Astrocyte (in vitro differentiated cells and primary cell): ENCODE data around the gene RSPH3. TPM values are rescaled to one million over a fixed set of nuclear protein-coding genes. Genes with fewer than 3 reads are reported as not detected.

Source experiments
- DNase-seq: peaks from one replicate; pipeline ENCODE4 v3.0.0-alpha.2; 2010; ENCODE audit warnings: low read depth
- FAIRE-seq: peaks from 2 replicates; lab custom pipeline; 2011; peaks lifted over from hg19 to GRCh38; lab: Jason Lieb, UNC
- H2AFZ ChIP-seq: 2 replicates; pipeline ENCODE4 v1.6.0; 2012; ENCODE audit warnings: low read depth, low read length, inconsistent platforms
- H3K27ac ChIP-seq: 2 replicates; pipeline ENCODE4 v1.5.1; 2011; ENCODE audit warnings: low read depth, low read length, inconsistent platforms
- H3K27me3 ChIP-seq: 2 replicates; pipeline ENCODE4 v1.6.0; 2011; ENCODE audit warnings: low read length, inconsistent platforms; ENCODE audit not compliant: insufficient read depth
- H3K36me3 ChIP-seq: 2 replicates; pipeline ENCODE4 v1.5.1; 2011; ENCODE audit warnings: low read length, inconsistent platforms; ENCODE audit not compliant: insufficient read depth
- H3K4me1 ChIP-seq: 2 replicates; pipeline ENCODE4 v1.5.1; 2011; ENCODE audit warnings: low read length, inconsistent platforms; ENCODE audit not compliant: insufficient read depth
- H3K4me2 ChIP-seq: 2 replicates; pipeline ENCODE4 v1.6.0; 2012; ENCODE audit warnings: low read length, inconsistent platforms
- H3K4me3 ChIP-seq: 2 replicates; pipeline ENCODE4 v1.5.1; 2011; ENCODE audit warnings: low read depth, mild to moderate bottlenecking, low read length, inconsistent platforms; ENCODE audit not compliant: insufficient read depth
- H3K79me2 ChIP-seq: 2 replicates; pipeline ENCODE4 v1.6.0; 2012; ENCODE audit warnings: mild to moderate bottlenecking, low read length, inconsistent platforms; ENCODE audit not compliant: insufficient read depth
- H3K9ac ChIP-seq: 2 replicates; pipeline ENCODE4 v1.6.0; 2012; ENCODE audit warnings: mild to moderate bottlenecking, low read length, inconsistent platforms
- H3K9me3 ChIP-seq: 2 replicates; pipeline ENCODE4 v1.5.1; 2012; ENCODE audit warnings: low read depth, mild to moderate bottlenecking, low read length, inconsistent platforms; ENCODE audit not compliant: insufficient read depth
- H4K20me1 ChIP-seq: 2 replicates; pipeline ENCODE4 v1.6.0; 2012; ENCODE audit warnings: low read length, inconsistent platforms; ENCODE audit not compliant: insufficient read depth
- H3K27ac Mint-ChIP-seq: one replicate; pipeline ENCODE4 v1.8.0; 2021; ENCODE audit warnings: mild to moderate bottlenecking, mixed read lengths; ENCODE audit not compliant: unreplicated experiment
- H3K27me3 Mint-ChIP-seq: one replicate; pipeline ENCODE4 v1.8.0; 2021; ENCODE audit warnings: low read depth, mixed read lengths; ENCODE audit not compliant: unreplicated experiment
- H3K36me3 Mint-ChIP-seq: one replicate; pipeline ENCODE4 v1.8.0; 2021; ENCODE audit warnings: low read depth, mixed read lengths; ENCODE audit not compliant: unreplicated experiment
- H3K4me1 Mint-ChIP-seq: one replicate; pipeline ENCODE4 v1.8.0; 2021; ENCODE audit warnings: low read depth, mixed read lengths; ENCODE audit not compliant: unreplicated experiment
- H3K4me3 Mint-ChIP-seq: one replicate; pipeline ENCODE4 v1.8.0; 2021; ENCODE audit warnings: mild to moderate bottlenecking, moderate library complexity, mixed read lengths; ENCODE audit not compliant: unreplicated experiment
- H3K9me3 Mint-ChIP-seq: one replicate; pipeline ENCODE4 v1.8.0; 2021; ENCODE audit warnings: mild to moderate bottlenecking, mixed read lengths; ENCODE audit not compliant: unreplicated experiment
- CTCF ChIP-seq: IDR thresholded peaks from 2 replicates; pipeline ENCODE4 v1.5.1; 2011; ENCODE audit warnings: low read depth, mild to moderate bottlenecking, inconsistent platforms, low read length, moderate library complexity; ENCODE audit not compliant: insufficient read depth
- EZH2 ChIP-seq: IDR thresholded peaks from 2 replicates; pipeline ENCODE4 v1.6.1; 2012; ENCODE audit warnings: mild to moderate bottlenecking, low read length, inconsistent platforms; ENCODE audit not compliant: insufficient read depth
- total RNA-seq: library from RNA; stranded (reverse); gene quantifications from 2 replicates; pipeline ENCODE4 v1.2.1, GENCODE V29; 2021

RSPH3 gene
- total RNA-seq, 1 donor from 2014 or later: 10.2 TPM

- no peak for FAIRE-seq
- H3K27me3 ChIP-seq: no peaks in the 10 kb centered on the region
- H3K4me3 Mint-ChIP-seq: peak overlapping the region; percentile 37
These were observed 73.6 kb downstream of the RSPH3 start for GRCh38 chr6:158926414-158926813.

GRCh38 chr6:158924499-158925455 is 75.2 kb downstream of the RSPH3 start:
- Mint-ChIP-seq H3K4me1 (no peaks in the 10 kb centered on the region), H3K4me3 (no peak overlapping the region), H3K36me3 (peaks cover 1% of the 10 kb centered on the region), H3K9me3 (peaks cover 1% of the 10 kb centered on the region), H3K27me3 (peaks cover 4% of the 10 kb centered on the region), H3K27ac (no peak overlapping the region)
- Histone ChIP-seq H3K4me3 (no peak overlapping the region), H3K36me3 (no peaks in the 10 kb centered on the region), H3K4me1 (peaks cover 3% of the 10 kb centered on the region), H3K4me2 (no peak overlapping the region), H3K9me3 (no peaks in the 10 kb centered on the region), H3K9ac (no peak overlapping the region), H3K27ac (no peak overlapping the region), H3K79me2 (no peaks in the 10 kb centered on the region), H4K20me1 (no peaks in the 10 kb centered on the region), H2AFZ (no peak overlapping the region), H3K27me3 (no peaks in the 10 kb centered on the region)
- TF ChIP-seq EZH2 (no peak), CTCF (no peak)
- DNase-seq (no peak), FAIRE-seq (no peak)

More at GRCh38 chr6:158926414-158926813, 73.6 kb downstream of the RSPH3 start:
- H3K36me3 Mint-ChIP-seq: no peaks in the 10 kb centered on the region
- no peak overlapping the region for H3K27ac Mint-ChIP-seq
- H3K9me3 Mint-ChIP-seq: peaks cover 1% of the 10 kb centered on the region
- H4K20me1 ChIP-seq: no peaks in the 10 kb centered on the region
- peak overlapping the region; percentile 58 for H3K27ac ChIP-seq
- TF ChIP-seq CTCF (no peak), EZH2 (no peak)
- peak; percentile 83 for DNase-seq
- no peaks in the 10 kb centered on the region for H3K79me2 ChIP-seq
- peak overlapping the region; percentile 48 for H3K9ac ChIP-seq
- no peaks in the 10 kb centered on the region for H3K36me3 ChIP-seq
- H3K4me2 ChIP-seq: peak overlapping the region; percentile 17
- H3K4me1 Mint-ChIP-seq: no peaks in the 10 kb centered on the region
- peak overlapping the region; percentile 45 for H2AFZ ChIP-seq
- H3K4me1 ChIP-seq: peaks cover 3% of the 10 kb centered on the region
- no peak overlapping the region for H3K4me3 ChIP-seq
- no peaks in the 10 kb centered on the region for H3K9me3 ChIP-seq
- no peaks in the 10 kb centered on the region for H3K27me3 Mint-ChIP-seq
